Inferior parietal cortex (tissue), 1 donor: ENCODE results near the gene UBAP1L.
"Not testable (repeated sequence)": the region's sequence is repeated elsewhere in the genome, so short reads cannot be mapped to it uniquely, and the experiment has no call there.

Experiments used
- DNase-seq: peaks from one replicate; pipeline ENCODE4 v3.0.0-alpha.2; 2016; ENCODE audit errors: extremely low spot score

Gene UBAP1L

DNA sequence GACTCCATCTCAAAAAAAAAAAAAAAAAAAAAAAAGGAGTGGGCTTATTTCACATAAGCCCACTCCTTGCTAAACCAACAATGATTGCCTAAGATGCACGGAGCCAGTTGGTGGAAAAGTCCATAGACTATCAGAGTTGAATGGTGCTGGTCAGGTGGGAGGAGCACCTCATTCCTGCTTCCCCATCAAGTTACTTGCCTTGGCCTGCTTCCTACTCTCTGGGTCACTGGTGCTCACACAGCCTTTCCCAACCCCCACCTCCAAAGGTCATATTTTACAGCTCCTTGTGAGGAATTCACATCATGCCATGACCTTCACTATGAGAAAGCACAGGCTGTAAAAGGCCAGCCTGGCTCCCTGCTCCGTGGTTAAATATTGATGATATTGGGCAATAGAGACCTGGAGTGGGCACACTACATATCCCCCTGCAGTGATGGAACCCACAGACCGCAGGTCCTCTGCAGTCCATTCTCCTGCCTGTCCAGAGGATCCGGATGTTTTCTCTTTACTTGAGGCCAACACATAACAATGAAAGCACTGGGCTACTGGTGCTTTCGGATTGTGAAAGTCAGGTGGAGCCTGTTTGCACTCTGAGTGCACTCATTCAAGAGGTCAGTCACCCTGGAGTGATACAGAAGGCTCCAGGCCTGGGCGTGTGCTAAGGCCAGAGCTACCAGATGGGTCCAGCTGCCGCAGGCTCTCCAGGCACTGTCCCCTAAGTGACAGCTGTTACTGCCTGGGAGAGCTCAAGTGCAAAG lies 70.1 kb downstream of the UBAP1L start, which contains the start of gene SLC51B:
Gene SLC51B (plus strand): TSS at position 664 of the 758 bp plus-strand sequence. CDS start 4,618 bp downstream, outside the sequence.
- no peak for DNase-seq

DNA sequence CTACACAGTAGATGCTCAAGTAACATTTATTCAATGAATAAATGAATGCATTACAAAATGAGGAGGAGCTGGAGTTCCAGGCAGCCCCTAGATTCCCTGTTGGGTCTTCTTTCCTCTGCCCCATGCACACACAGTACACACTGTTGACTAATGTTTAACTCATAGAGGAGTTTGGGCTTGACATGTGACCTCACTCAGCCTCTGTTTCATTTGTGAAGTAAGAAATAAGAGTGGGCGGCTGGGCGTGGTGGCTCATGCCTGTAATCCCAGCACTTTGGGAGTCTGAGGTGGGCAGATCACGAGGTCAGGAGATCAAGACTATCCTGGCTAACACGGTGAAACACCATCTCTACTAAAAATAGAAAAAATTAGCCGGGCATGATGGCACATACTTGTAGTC lies 70.8 kb downstream of the UBAP1L start:
- DNase-seq = not testable (repeated sequence)

DNA sequence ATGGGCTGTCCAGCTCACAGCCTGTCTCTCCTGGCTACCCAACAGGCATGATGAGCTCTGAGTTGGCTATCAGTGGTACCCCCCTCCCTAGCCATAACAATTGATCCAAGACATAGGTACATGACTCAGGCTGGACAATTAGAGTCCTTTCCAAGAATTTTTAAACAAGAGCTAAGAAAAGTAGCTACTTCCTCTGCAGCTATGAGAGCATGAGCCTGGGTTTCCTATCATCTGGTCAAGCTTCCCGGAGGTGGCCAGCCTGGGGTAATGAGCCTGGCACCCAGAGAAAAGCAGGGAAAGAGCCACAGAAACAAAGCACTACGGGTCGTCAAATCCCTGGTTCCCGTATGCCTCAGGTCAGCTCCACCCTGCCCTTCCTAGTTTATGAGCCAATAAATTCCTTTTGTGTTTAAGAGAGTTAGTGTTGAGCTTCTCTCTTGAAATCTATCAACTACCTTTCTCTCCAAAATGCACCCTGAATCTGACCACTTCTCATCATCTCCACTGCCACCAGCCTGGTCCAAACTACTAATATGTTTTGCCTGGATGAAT lies 72.1 kb downstream of the UBAP1L start:
- DNase-seq = no peak
